HG03342 (cell line): ENCODE measurements around the gene TUT1.
"Not testable (repeated sequence)": the region's sequence is repeated elsewhere in the genome, so short reads cannot be mapped to it uniquely, and the experiment has no call there.

Experiments
- ATAC-seq: cut with Tn5 transposase; IDR thresholded peaks from one replicate; pipeline ENCODE4 v1.9.1; 2021; ENCODE audit warnings: mild to moderate bottlenecking, moderate library complexity; ENCODE audit not compliant: unreplicated experiment

Gene TUT1

DNA sequence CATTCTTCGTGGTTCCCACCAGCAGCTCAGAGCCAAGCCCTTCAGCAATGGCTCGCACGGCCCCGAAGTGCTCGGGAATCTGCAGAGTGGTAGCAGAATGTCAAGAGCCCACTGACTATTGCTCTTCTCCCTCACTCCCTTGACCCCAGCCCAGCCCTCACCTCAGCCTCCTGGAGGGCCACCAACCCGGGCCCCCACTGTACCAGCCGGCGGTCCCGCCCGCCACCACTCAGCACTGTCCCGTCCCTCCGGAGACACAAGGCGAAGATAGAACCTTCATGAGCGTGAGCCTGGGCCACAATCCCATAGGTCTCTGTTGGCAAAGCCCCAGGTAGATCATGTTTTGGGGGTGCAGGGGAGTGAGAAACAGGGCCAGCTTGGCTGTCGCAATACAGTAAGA is 14.6 kb upstream of the TUT1 start:
- ATAC-seq, result no peak

DNA sequence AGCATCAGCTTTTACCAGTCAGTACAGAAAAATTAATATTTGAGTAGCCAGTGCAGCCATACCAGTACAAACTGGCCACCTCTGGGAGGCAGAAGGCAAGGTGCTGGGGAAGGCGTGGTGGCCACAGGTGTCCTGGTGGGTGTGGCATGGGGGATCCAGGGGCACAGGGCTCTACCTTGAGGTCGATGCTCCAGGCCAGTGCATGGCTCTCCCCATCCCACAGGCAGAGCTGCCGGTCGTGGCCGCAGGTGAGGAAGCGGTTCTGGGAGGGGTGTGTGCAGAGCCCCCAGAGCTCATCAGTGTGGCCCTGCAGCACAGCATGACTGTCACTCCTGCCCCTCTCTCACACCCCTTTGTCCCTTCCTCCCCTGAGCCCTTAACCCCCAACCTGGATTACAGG is 14.1 kb upstream of the TUT1 start:
- ATAC-seq, result no peak

DNA sequence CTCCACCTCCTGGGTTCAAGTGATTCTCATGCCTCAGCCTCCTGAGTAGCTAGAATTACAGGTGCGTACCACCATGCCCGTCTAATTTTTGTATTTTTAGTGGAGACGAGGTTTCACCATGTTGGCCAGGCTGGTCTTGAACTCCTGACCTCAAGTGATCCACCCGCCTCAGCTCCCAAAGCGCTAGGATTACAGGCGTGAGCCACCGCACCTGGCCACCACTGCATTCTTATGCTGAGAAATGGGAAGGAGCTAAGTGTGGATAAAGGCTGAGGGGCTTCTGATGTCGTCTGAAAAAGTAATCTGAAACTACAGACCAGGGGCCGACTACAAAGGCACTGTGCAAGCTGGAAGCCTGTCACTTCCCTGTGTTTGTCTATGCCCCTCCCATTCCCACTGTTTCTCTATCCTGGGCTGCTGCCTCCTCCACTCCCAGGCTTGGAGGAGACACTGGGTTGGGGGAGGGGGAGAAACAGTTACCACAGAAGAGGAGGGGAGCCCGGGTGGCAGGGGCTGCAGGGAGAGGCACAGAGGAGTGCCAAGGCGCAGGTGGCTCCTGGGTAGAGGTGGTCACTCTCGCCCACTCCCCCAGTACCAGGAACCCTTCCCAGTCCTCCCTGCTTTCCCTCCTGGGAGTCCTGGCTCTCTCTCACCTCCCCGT is 13.3 kb upstream of the TUT1 start:
- no peak for ATAC-seq

DNA sequence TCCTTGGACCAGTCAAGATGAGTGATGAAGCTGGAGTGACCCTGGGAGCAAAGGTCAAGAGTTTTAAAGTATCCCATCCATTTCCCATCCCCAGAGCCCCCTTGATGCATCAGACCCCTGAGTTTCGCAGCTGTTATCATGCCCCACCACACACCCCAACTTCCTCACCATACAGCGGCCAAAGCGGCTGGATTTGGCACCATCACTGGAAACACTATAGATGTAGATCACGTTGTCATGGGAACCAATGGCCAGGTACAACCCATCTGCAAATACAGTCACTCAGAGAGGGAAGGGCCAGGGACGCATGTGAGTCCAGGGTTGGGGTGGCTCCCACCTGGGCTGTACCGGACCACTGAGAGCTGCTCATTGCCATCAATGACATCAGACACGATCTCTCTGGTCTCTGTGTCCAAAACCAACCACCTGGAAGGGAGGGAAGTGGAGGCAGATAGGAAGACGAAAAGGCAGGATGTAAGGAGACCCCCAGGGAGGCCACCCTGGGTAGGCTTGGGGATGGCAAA is 12.5 kb upstream of the TUT1 start:
- ATAC-seq, result no peak

DNA sequence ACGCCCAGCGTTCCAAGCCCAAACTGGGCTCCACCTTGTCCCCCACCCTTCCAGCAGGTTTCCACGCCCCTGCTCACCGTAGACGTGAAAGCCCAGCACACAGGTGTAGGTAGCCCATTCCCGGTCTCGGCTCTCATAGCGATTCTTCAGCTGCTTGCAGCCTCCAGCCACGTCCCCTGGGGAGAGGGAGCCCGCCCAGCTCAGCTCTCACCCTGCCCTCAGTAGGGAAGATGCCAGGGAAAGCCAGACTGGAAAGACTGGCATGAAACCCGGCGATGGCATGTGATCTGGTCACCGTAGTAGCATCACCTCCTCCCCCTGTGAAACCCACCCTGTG is 11.7 kb upstream of the TUT1 start:
- no peak for ATAC-seq

DNA sequence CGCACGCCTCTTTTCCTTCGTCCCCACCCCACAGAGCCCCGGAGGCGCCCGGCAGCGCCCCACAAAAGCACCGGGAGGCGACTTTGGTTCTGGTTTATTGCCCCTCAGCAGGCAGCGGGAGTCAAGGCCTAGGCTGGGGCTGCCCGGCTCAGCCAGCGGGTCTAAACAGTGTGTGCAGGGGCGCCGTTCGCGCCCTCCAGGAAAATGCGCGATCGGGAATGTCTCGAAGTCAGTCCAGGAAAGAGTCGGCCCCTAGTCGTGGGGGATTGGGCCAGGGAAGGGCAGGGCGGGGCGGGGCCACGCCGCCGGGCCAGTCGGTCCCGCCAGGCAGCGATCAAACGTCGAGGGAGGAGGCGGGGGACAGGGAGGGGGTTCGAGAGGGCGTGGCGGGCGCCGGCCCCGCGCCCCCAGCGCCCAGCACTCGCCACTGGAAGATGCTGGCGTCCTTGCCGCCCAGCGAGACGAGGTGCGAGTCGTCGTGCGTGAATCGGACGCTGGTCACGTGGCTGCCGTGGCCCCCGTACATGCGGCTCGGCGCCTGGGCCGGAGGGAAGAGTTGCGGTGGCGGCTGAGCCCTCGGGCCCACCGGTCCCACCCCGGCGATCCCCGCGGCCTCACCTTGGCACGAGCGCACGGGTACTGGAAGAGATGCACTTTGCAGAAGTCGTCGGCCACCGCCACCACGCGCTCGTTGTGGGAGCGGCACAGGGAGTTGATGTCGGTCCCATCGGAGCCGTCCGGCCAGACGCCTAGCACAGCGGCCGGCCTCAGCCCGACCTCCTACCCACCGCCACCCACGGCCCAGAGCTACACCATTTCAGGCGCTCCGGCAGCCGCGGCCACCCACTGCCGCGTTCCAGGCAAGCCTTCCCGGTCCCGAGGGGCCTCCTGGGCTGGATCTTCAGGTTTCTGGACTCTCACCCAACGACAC is 11.1 kb upstream of the TUT1 start:
- ATAC-seq, result no peak

DNA sequence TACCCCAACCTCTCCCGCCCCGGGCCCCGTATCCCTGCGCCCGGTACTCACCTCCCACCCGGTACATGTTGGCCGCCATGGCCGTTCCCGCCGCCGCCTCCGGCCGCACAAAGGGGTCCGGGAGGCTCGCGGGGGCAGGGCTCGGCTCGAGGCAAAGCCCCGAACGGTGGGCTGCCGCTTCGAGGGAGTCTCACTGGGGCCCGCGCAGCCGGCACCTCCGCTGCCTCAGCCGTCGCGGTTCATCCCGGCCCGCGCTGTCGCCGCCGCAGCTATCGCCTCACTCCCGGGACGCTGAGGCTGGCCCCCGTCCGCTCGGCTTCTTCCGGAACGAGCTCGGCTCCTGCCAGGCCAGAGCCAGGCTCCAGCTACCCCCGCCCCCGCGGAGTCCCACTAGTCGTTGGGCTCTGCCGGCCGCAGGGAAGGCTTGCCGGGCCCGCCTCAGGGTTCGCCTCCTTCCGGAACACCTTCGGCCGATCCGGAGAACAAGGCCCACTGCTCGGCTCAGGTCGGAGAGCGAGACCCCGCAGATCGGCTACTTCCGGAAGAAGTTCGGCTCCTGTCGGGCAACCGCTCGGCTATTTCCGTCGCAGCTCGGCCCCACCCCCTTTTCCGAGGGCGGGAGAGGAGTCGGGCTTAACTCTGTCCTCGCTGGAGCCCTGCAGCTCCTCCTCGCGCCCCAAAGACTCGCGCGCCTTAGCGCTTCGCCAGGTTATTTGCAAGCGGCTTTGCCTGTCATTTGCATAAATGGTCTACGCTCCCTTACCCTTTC is 10.2 kb upstream of the TUT1 start, which contains the start of gene MTA2:
MTA2 (minus strand) TSS at position 494 of the 769 bp plus-strand sequence; CDS start at position 79, 415 bp downstream.
- ATAC-seq, result peak; percentile 72

DNA sequence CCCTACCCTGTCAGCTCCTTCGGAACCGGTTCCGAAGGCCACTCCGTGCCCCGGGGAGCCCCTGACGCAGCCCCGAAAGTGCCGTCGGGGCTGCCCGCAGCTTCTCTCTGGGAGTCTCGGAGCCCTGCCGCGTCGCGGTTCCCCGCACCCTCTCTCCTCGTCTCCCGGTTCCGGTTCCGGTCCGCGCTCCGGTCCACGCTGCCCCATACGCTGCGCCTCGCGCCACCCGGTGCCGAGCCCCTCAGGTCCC is 9.7 kb upstream of the TUT1 start:
- ATAC-seq, result no peak

DNA sequence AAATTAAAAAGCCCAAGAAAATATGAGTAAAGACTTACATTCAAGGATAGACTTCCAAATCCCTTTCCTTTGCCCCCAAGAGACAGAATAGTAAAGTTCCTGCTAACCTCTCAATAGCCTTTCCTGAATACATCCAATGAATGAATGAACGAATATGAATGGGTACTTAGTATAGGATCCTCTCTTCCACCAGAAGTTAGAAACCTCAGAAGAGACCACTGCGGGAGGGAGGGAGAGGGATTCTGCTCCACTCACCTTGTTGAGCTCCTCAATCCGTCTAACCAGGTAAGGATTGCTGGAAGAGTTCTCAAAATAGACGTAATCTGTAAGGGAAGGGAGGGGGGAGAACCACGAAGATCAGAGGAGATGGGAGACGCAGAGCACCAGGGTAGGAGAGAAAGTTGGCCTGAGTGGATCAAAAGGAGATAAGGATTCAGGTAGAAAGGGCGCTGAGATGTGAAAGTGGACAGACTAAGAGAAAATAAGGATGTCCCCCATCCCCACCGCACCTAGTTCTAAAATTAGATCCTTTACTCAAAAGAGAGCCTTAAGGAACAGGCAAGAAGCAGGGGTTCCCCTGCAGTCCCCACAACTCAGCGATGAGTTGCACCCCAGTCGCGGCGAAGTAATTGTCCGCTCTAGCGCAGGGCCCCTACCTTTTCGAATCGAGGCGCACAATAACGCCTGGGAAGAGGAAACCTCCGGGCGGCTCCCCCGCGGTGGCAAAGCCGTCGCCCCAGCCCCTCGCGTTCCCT is 9.2 kb upstream of the TUT1 start:
- peak; percentile 0 for ATAC-seq

DNA sequence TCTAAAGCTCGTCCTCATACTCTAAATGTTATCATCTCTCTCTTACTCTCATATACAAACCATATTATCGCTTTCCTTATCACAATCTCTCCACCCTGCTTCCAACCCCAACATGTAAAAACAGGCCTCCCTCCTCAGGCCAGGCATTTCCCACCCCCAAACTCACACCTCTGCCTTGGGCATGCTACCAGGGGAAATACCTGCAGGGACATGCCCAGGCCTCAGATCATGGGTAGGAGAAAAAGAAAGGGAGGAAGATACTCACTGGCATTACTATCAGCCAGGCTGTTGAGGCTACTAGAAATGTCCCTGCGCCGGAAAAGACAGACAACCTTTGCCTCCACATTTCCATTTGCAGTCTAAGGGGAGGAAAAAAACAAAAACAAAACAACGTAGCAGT is 8.6 kb upstream of the TUT1 start:
- ATAC-seq, result no peak

DNA sequence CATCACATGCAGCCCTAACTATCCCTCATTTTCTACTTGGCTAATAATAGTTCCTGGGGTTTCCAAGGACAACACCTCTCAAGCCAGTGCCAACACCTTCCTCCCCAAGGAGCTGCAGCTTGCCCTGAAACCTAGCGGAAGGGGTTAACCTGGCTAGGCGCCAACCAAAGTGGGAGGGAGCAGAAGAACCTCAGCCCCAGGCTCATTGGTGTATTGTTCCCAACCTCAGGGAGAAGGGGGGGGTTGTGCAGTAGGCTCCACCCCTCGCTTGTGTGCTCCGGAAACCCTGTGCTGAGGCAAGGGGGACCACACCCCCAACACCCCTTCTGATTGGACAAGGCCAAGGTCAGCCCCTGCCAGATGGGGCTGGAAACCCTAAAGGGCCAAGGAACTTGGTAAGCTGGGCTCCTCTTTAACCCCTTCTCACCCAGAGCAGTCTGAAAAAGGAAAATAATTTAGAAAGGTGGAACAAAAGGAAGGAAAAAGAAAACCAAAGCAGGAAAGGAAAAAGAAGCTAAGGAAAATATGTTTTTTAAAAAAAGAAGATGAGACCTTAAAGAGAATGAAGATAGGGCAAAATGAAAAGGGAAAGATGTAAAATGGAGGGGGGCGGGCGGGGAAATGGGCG is 7.9 kb upstream of the TUT1 start:
- peak; percentile 46 for ATAC-seq

DNA sequence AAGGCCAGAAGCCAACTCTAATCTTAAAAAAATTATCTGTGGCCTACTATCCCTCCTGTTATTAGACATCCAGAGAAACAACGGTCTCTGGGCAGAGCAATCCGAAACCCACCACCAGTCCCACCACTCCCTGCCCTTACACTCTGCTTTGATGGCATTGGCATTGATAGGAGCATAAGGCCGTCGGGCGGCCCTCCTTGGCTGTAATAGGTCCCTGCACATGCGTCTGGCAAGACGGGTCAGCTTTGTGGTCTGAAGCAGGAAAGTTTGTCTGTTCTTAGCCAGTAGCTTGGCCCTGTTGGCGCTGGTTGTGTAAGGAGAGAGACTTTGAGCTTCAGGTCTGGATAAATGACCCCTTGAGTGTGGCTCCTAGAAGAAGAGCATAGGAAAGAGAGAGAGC is 3.8 kb upstream of the TUT1 start:
- no peak for ATAC-seq

DNA sequence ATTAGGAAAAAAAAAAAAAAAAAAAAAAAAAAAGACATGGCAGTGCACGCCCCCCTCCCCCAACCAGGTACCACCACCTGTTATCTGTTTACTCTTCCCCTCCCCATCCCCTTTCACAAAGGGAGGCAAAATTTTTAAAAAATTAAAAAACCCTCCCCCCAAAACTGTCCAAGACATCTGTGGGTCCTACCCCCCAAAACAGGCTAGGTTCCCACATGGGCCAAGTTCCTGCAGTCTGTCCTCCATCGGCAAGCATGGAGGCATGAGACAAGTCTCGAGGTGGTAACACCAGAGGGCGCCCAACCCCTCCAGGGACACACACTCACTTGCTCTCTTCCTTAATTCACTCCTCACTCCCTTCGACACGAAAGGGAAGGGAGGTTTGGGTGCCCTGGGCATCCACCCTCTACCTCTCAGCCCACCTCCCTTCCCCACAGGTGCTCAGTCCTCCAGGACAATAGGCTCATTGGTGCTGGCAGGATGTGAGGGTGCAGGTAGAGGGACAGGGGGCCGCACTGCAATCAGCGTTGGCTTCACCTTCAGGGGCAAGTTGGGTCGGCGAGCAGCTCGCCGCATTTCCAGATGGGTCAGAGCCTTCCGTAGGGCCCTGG is 2.2 kb upstream of the TUT1 start:
- no peak for ATAC-seq

DNA sequence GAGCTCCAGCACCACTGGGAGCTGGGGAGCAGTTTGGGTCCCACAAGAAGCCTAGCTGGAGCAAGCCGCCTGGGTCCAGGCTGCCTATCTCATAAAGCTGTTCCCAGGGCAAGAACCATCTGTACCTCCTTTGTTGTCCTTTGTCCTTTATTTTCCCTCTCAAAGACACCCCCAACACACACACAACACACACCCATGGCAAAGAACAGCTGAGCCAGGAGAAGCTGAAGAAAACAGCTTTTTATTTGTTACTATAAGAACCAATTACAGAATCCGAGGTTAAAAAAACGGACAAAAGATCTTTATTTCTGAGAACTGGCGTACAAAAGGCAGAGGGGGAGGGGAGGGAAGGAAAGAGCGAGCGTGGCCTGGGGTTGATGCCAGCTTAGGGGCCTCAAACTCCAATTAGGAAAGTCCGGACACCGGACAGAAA is 1.7 kb upstream of the TUT1 start:
- ATAC-seq, result no peak

DNA sequence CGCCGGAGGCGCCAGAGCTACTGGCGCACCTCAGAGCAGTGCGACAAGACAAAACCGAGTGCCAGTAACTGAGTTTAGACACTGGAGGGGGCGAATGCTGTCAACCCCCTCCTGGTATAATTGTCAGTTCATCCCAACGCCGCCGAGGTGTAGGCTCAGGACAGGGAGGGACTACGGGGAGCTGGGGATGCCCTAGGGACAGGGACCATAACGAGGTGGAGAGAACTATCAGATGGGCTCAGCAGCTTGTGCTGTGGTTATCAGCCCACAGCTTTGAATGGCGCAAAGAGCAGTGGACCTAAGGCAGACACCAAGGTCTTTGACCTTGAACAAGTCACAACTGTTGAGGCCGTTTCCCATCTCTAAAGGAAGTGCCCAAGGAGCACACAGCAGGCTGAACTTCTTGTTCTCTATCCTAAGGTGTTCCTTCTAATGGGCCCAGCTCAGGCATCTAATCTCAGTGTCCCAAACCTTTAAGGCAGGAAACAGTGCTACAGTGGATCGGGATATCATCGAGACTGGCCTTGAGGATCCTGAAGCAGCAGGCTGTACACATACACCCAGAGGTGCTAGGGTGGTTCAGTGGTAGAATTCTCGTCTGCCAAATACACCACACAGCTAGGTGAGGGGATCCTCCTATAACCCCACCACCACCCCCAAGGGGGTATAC is 958 bp upstream of the TUT1 start:
- no peak for ATAC-seq

DNA sequence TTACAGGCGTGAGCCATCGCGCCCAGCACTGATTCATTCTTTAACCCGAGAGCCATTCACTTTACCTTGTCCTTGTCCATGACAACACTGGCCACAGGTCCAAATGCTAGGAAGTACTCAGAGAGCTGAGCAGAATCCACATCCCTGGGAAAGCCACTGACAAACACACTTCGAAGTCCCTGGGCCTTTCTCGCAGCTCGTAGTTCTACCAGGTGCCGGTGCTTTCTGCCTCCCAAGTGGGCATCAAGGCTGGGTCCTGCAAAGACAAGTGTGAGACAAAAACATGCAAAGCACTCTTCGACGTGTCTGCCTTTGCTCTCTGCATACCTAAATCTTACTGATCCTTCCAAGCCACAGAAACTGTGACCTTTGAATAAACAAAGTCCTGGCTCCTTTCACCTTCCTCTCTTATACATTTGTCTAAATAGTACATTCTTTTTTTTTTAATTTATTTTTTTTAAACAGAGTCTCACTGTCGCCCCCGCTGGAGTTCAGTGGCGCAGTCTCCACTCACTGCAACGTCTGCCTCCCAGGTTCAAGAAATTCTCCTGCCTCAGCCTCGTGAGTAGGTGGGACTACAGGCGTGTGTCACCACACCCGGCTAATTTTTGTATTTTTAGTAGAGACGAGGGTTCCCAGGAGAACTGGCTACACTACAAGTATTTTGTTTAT is 2.2 kb downstream of the TUT1 start:
- no peak for ATAC-seq

DNA sequence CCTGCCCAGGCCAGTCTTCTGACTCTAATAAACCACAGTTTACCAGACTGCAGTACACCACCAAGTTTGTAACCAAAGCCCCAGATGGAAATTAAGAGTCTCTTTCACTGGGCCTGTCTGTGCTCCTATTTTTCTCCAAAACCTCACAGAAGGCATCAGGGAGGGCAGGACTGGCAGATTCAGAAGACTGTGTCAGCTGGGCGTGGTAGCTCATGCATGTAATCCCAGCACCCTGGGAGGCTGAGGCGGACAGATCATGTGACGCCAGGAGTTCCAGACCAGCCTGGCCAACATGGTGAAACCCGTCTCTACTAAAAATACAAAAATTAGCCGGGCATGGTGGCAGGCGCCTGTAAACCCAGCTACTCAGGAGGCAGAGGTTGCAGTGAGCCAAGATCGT is 6.0 kb downstream of the TUT1 start:
- ATAC-seq, result not testable (repeated sequence)

DNA sequence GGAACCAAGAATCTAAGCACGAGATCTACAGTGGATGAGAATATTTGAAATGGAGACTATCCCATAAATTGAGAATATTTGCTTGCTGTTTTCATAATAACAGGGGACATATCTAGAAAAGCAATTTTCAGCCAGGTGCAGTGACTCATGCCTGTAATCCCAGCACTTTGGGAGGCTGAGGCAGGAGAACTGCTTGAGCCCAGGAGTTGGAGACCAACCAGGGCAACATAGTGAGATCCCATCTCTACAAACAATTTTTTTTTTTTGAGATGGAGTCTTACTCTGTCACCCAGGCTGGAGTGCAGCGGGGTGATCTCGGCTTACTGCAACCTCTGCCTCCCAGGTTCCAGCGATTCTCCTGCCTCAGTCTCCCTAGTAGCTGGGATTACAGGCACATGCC is 9.6 kb downstream of the TUT1 start:
- ATAC-seq, result not testable (repeated sequence)
